ENCODE data around the gene MOB3A.

- TF ChIP-seq POLR2A (IDR thresholded peaks at IDR 0.05) (no peak), POLR2AphosphoS5 (IDR thresholded peaks at IDR 0.05) (no peak), EP300 (IDR thresholded peaks at IDR 0.05) (no peak)
- TF ChIP-seq, protein P1, sequence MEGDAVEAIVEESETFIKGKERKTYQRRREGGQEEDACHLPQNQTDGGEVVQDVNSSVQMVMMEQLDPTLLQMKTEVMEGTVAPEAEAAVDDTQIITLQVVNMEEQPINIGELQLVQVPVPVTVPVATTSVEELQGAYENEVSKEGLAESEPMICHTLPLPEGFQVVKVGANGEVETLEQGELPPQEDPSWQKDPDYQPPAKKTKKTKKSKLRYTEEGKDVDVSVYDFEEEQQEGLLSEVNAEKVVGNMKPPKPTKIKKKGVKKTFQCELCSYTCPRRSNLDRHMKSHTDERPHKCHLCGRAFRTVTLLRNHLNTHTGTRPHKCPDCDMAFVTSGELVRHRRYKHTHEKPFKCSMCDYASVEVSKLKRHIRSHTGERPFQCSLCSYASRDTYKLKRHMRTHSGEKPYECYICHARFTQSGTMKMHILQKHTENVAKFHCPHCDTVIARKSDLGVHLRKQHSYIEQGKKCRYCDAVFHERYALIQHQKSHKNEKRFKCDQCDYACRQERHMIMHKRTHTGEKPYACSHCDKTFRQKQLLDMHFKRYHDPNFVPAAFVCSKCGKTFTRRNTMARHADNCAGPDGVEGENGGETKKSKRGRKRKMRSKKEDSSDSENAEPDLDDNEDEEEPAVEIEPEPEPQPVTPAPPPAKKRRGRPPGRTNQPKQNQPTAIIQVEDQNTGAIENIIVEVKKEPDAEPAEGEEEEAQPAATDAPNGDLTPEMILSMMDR (IDR thresholded peaks at IDR 0.05), result no peak
Measured at GRCh38 chr19:2044709-2045500, 51.2 kb downstream of the MOB3A start.

Measured in upper lobe of left lung (tissue), 4 donors.